ENCODE results near the gene EML5. TPM values are rescaled to one million over a fixed set of nuclear protein-coding genes. Genes with fewer than 3 reads are reported as not detected.
"Not testable (repeated sequence)": the region's sequence is repeated elsewhere in the genome, so short reads cannot be mapped to it uniquely, and the experiment has no call there.

Gene EML5
- total and polyA plus RNA-seq, 2 donors (not counting 1 experiment from before 2014, with no cell fraction given), result 0.10 to 0.66 TPM

DNA sequence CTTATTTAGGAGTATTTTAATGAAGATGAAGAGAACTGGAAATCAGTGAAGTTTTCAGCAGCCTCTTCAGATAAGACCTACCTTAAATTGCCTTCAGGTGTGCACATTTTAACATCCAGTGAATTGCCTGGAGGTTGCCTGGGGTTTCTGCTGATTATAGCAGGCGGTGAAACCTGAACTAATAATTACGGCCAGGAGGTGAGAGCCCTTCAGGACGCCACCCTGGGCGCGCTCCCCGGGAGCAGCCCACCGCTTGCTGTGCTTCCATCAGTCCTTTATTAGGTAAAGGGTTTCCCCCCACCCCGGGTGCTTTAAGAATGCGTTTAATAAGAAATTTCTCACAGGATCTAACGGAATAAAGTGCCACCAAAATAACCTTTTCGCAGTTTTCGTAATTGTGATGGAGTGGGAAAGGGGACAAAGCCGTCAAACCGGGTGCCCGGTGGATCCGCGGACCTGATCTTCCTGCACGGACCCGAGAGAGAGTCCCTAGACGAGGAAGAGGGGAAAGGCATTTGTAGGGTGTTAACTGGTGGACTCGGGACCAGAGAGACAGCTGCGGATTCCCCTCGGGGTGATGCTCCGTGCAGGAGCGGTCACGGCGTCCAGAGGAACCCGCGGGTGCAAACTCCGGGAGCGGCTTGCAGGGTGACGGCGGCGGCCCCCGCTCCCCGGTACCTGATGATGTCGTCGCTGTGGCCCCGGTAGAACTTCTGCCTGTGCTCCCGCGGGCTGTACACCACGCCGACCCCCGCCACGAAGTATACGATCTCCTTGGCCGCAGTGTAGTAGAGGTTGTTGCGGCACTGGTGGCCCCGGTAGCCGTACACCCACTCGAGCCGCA lies 902 bp downstream of the EML5 start:
- no peaks in the 10 kb centered on the region for H3K27me3 ChIP-seq (ENCODE audit: control insufficient read depth, insufficient read depth, low read length)
- H3K36me3 ChIP-seq (ENCODE audit: control insufficient read depth, insufficient read depth, low read length), result no peaks in the 10 kb centered on the region
- H3K4me2 ChIP-seq (ENCODE audit: extremely low read depth, insufficient read depth, low read length), result peak overlapping the region; percentile 79
- peak in 1 of 2 donors; percentile 1 for DNase-seq (ENCODE audit: low read depth in 2 of 2)
- H3K4me1 ChIP-seq (ENCODE audit: control insufficient read depth, extremely low read depth, insufficient read depth, low read length), result no peaks in the 10 kb centered on the region
- peak overlapping the region; percentile 38 for H2AFZ ChIP-seq (ENCODE audit: low read length)
- no peaks in the 10 kb centered on the region for H4K20me1 ChIP-seq (ENCODE audit: control insufficient read depth, extremely low read depth, insufficient read depth, low read length)
- peak; percentile 79 for TF ChIP-seq EZH2 (IDR thresholded peaks at IDR 0.05; ENCODE audit: low read length, missing control alignments)
- TF ChIP-seq, protein P1, sequence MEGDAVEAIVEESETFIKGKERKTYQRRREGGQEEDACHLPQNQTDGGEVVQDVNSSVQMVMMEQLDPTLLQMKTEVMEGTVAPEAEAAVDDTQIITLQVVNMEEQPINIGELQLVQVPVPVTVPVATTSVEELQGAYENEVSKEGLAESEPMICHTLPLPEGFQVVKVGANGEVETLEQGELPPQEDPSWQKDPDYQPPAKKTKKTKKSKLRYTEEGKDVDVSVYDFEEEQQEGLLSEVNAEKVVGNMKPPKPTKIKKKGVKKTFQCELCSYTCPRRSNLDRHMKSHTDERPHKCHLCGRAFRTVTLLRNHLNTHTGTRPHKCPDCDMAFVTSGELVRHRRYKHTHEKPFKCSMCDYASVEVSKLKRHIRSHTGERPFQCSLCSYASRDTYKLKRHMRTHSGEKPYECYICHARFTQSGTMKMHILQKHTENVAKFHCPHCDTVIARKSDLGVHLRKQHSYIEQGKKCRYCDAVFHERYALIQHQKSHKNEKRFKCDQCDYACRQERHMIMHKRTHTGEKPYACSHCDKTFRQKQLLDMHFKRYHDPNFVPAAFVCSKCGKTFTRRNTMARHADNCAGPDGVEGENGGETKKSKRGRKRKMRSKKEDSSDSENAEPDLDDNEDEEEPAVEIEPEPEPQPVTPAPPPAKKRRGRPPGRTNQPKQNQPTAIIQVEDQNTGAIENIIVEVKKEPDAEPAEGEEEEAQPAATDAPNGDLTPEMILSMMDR (conservative IDR thresholded peaks at IDR 0.05 in 1 of 2, IDR thresholded peaks at IDR 0.05 in 1 of 2; ENCODE audit: low read depth in 1 of 2, low read length in 2 of 2), result no peak
- no peak overlapping the region for H3K9ac ChIP-seq (ENCODE audit: insufficient read depth, low read length)
- H3K27ac ChIP-seq (ENCODE audit: insufficient read depth, low read length), result no peak overlapping the region
- H3K79me2 ChIP-seq (ENCODE audit: control insufficient read depth, insufficient read depth, low read length), result no peaks in the 10 kb centered on the region
- no peaks in the 10 kb centered on the region for H3K9me3 ChIP-seq (ENCODE audit: control insufficient read depth, insufficient read depth, low read depth, low read length)
- H3K4me3 ChIP-seq (replicated peaks in 1 of 4; ENCODE audit: control extremely low read depth in 1 of 4, insufficient read depth in 1 of 4, low read depth in 3 of 4, low read length in 4 of 4), result peak overlapping the region; percentile 40 to 67 (median 52)

- Histone ChIP-seq H3K79me2 (ENCODE audit: control insufficient read depth, insufficient read depth, low read length) (no peaks in the 10 kb centered on the region), H3K27me3 (ENCODE audit: control insufficient read depth, insufficient read depth, low read length) (no peaks in the 10 kb centered on the region), H2AFZ (ENCODE audit: low read length) (no peak overlapping the region), H3K4me1 (ENCODE audit: control insufficient read depth, extremely low read depth, insufficient read depth, low read length) (no peaks in the 10 kb centered on the region), H3K36me3 (ENCODE audit: control insufficient read depth, insufficient read depth, low read length) (no peaks in the 10 kb centered on the region), H4K20me1 (ENCODE audit: control insufficient read depth, extremely low read depth, insufficient read depth, low read length) (no peaks in the 10 kb centered on the region), H3K4me2 (ENCODE audit: extremely low read depth, insufficient read depth, low read length) (no peak overlapping the region), H3K9ac (ENCODE audit: insufficient read depth, low read length) (no peak overlapping the region), H3K9me3 (ENCODE audit: control insufficient read depth, insufficient read depth, low read depth, low read length) (no peaks in the 10 kb centered on the region), H3K4me3 (replicated peaks in 1 of 4; ENCODE audit: control extremely low read depth in 1 of 4, insufficient read depth in 1 of 4, low read depth in 3 of 4, low read length in 4 of 4) (no peak overlapping the region), H3K27ac (ENCODE audit: insufficient read depth, low read length) (no peak overlapping the region)
- TF ChIP-seq EZH2 (IDR thresholded peaks at IDR 0.05; ENCODE audit: low read length, missing control alignments), result no peak
- TF ChIP-seq, protein P1 (conservative IDR thresholded peaks at IDR 0.05 in 1 of 2, IDR thresholded peaks at IDR 0.05 in 1 of 2; ENCODE audit: low read depth in 1 of 2, low read length in 2 of 2), result no peak
- DNase-seq (ENCODE audit: low read depth in 2 of 2), result no peak
Measured at GRCh38 chr14:88791252-88791621, 1.5 kb downstream of the EML5 start.

DNA sequence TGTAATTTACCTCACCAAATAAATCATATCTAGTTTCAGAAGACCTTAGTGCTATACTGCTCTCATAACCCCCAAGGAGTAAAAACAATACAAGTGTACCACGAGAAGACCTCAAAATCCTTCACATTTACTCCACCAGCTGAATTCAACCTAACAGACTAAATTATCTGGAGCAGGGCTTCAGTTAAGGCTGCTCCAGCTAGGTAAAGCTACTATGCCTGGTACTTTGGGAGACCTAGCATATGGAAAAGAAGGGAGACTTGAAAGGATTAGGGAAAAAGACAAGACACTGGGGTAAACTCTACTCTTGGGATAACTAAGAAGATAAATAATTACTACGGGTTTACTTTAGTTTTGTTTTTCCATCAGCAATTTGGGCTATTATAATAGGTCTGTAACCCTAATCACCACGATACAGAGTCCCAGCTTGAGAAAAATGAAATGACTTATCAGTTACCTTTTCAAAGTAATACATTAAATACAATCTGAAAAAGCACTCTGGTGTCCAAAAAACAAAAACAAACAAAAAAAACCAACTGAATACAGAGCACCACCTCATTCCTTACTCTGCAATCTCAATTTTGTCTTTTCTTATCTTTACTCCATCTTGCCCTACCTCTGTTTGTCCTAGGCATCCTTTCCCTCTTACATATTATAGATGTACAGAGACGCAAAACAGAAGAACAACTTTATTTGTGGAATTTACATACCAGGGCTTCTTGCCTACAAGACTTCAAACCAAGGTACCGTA lies 2.1 kb downstream of the EML5 start:
- Histone ChIP-seq H3K79me2 (ENCODE audit: control insufficient read depth, insufficient read depth, low read length) (no peaks in the 10 kb centered on the region), H3K4me2 (ENCODE audit: extremely low read depth, insufficient read depth, low read length) (no peak overlapping the region), H4K20me1 (ENCODE audit: control insufficient read depth, extremely low read depth, insufficient read depth, low read length) (no peaks in the 10 kb centered on the region), H3K4me3 (replicated peaks in 1 of 4; ENCODE audit: control extremely low read depth in 1 of 4, insufficient read depth in 1 of 4, low read depth in 3 of 4, low read length in 4 of 4) (no peak overlapping the region), H3K27ac (ENCODE audit: insufficient read depth, low read length) (no peak overlapping the region), H3K4me1 (ENCODE audit: control insufficient read depth, extremely low read depth, insufficient read depth, low read length) (no peaks in the 10 kb centered on the region), H3K27me3 (ENCODE audit: control insufficient read depth, insufficient read depth, low read length) (no peaks in the 10 kb centered on the region), H2AFZ (ENCODE audit: low read length) (no peak overlapping the region), H3K9me3 (ENCODE audit: control insufficient read depth, insufficient read depth, low read depth, low read length) (no peaks in the 10 kb centered on the region), H3K36me3 (ENCODE audit: control insufficient read depth, insufficient read depth, low read length) (no peaks in the 10 kb centered on the region), H3K9ac (ENCODE audit: insufficient read depth, low read length) (no peak overlapping the region)
- TF ChIP-seq, protein P1 (conservative IDR thresholded peaks at IDR 0.05 in 1 of 2, IDR thresholded peaks at IDR 0.05 in 1 of 2; ENCODE audit: low read depth in 1 of 2, low read length in 2 of 2), result no peak
- TF ChIP-seq EZH2 (IDR thresholded peaks at IDR 0.05; ENCODE audit: low read length, missing control alignments), result no peak
- DNase-seq (ENCODE audit: low read depth in 2 of 2), result no peak

DNA sequence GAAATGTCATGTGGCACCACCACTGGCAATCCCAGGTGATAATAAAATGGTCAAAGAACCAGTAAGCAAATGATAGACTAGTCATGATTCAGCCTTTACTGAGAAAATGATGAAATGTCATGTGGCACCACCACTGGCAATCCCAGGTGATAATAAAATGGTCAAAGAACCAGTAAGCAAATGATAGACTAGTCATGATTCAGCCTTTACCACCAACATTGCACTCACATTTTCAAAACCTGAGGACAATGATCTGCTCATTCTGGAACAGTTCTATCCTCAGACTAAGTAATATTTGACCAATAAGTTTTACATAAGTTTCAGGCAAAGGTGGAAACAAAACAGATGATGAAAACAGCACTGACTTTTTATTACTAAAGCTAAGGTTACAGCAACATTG lies 3.2 kb downstream of the EML5 start:
- not testable (repeated sequence) for H3K9me3 ChIP-seq (ENCODE audit: control insufficient read depth, insufficient read depth, low read depth, low read length); H3K4me3 ChIP-seq (replicated peaks in 1 of 4; ENCODE audit: control extremely low read depth in 1 of 4, insufficient read depth in 1 of 4, low read depth in 3 of 4, low read length in 4 of 4); H3K79me2 ChIP-seq (ENCODE audit: control insufficient read depth, insufficient read depth, low read length); H2AFZ ChIP-seq (ENCODE audit: low read length); H3K27me3 ChIP-seq (ENCODE audit: control insufficient read depth, insufficient read depth, low read length); H3K36me3 ChIP-seq (ENCODE audit: control insufficient read depth, insufficient read depth, low read length); DNase-seq (ENCODE audit: low read depth in 2 of 2); H3K27ac ChIP-seq (ENCODE audit: insufficient read depth, low read length); H3K4me2 ChIP-seq (ENCODE audit: extremely low read depth, insufficient read depth, low read length); H3K4me1 ChIP-seq (ENCODE audit: control insufficient read depth, extremely low read depth, insufficient read depth, low read length); H3K9ac ChIP-seq (ENCODE audit: insufficient read depth, low read length); H4K20me1 ChIP-seq (ENCODE audit: control insufficient read depth, extremely low read depth, insufficient read depth, low read length)
